Fibroblast of the aortic adventitia (primary cell): ENCODE data around the gene AGPAT4. TPM values are rescaled to one million over a fixed set of nuclear protein-coding genes. Genes with fewer than 3 reads are reported as not detected.

Experiments
- DNase-seq: peaks from one replicate; pipeline ENCODE4 v3.0.0-alpha.2; 2010; ENCODE audit warnings: low read depth
- H3K4me3 ChIP-seq: 2 replicates; pipeline ENCODE4 v1.5.1; 2011; ENCODE audit warnings: low read depth, mild to moderate bottlenecking, control low read depth, low read length, moderate library complexity
- CTCF ChIP-seq: IDR thresholded peaks from 2 replicates; pipeline ENCODE4 v1.5.1; 2011; ENCODE audit warnings: mild to moderate bottlenecking, low read length, control low read depth, inconsistent platforms; ENCODE audit not compliant: insufficient read depth
- total RNA-seq: library from RNA; depleted of rRNA; stranded (reverse); fragments of >200 nt; gene quantifications from 2 replicates; pipeline ENCODE4 v1.2.3, GENCODE V29; 2012; ENCODE audit warnings: low replicate concordance

Gene AGPAT4
- total RNA-seq, 1 donor: 11.6 TPM

GRCh38 chr6:161142957-161143296 is 130.9 kb downstream of the AGPAT4 start:
- DNase-seq: no peak
- H3K4me3 ChIP-seq: no peak overlapping the region
- no peak for TF ChIP-seq CTCF

- no peak overlapping the region for H3K4me3 ChIP-seq
- no peak for TF ChIP-seq CTCF
- DNase-seq: no peak
Observed at GRCh38 chr6:161141173-161141572, 132.7 kb downstream of the AGPAT4 start.

GRCh38 chr6:161140554-161140875 is 133.3 kb downstream of the AGPAT4 start:
- DNase-seq: no peak
- H3K4me3 ChIP-seq: no peak overlapping the region
- TF ChIP-seq CTCF: no peak

GRCh38 chr6:161139766-161140553 is 133.9 kb downstream of the AGPAT4 start:
- H3K4me3 ChIP-seq: no peak overlapping the region
- no peak for TF ChIP-seq CTCF
- DNase-seq: no peak

- no peak for TF ChIP-seq CTCF
- DNase-seq: no peak
- H3K4me3 ChIP-seq: no peak overlapping the region
Observed at GRCh38 chr6:161139304-161139765, 134.5 kb downstream of the AGPAT4 start.

- TF ChIP-seq CTCF: no peak
- H3K4me3 ChIP-seq: no peak overlapping the region
- DNase-seq: no peak
Observed at GRCh38 chr6:161138543-161139303, 135.1 kb downstream of the AGPAT4 start.
